HepG2 (cell line): ENCODE data around the gene MRPL14.

Source experiments
- HIVEP1 ChIP-seq: sonication (generic); formaldehyde crosslinking; IDR thresholded peaks from 2 replicates; pipeline ENCODE4 v1.4.0; 2020; ENCODE audit warnings: mild to moderate bottlenecking, missing genetic modification reagents
- TAF1 ChIP-seq: sonication (generic); formaldehyde crosslinking; IDR thresholded peaks from 2 replicates; pipeline ENCODE4 v1.4.0; 2020; ENCODE audit warnings: missing genetic modification reagents
- ZNF121 ChIP-seq: sonication (generic); formaldehyde crosslinking; IDR thresholded peaks from 2 replicates; pipeline ENCODE4 v1.5.0; 2020; ENCODE audit warnings: mild to moderate bottlenecking, missing genetic modification reagents
- TF ChIP-seq, protein P1 (sequence below): sonication (generic); formaldehyde crosslinking; IDR thresholded peaks from 2 replicates; pipeline ENCODE4 v1.5.0; 2020; ENCODE audit warnings: mild to moderate bottlenecking, missing genetic modification reagents, moderate library complexity

DNA sequence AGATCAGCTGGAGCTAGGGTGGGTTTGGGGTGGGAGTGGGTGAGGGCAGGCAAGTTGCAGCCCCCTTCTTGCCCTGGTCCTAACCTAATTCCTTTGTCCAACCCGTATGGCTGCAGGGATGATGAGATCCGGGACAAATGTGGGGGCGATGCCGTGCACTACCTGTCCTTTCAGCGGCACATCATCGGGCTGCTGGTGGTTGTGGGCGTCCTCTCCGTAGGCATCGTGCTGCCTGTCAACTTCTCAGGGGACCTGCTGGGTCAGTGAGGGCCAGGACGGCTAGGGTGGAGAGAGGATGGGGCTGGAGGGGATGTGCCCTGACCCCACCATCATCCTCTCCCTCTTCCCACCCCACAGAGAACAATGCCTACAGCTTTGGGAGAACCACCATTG lies 12.1 kb upstream of the MRPL14 start:
- TF ChIP-seq, protein P1, sequence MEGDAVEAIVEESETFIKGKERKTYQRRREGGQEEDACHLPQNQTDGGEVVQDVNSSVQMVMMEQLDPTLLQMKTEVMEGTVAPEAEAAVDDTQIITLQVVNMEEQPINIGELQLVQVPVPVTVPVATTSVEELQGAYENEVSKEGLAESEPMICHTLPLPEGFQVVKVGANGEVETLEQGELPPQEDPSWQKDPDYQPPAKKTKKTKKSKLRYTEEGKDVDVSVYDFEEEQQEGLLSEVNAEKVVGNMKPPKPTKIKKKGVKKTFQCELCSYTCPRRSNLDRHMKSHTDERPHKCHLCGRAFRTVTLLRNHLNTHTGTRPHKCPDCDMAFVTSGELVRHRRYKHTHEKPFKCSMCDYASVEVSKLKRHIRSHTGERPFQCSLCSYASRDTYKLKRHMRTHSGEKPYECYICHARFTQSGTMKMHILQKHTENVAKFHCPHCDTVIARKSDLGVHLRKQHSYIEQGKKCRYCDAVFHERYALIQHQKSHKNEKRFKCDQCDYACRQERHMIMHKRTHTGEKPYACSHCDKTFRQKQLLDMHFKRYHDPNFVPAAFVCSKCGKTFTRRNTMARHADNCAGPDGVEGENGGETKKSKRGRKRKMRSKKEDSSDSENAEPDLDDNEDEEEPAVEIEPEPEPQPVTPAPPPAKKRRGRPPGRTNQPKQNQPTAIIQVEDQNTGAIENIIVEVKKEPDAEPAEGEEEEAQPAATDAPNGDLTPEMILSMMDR (CRISPR knock-in tag), result no peak
- TF ChIP-seq TAF1 (CRISPR knock-in tag) (no peak), ZNF121 (CRISPR knock-in tag) (no peak), HIVEP1 (no peak)
